Glomerular visceral epithelial cell (primary cell): Measurements from ENCODE around the gene PALB2.
A peak's percentile ranks its signal among the peaks of the same experiment; 100 is the strongest.

Source experiments
- DNase-seq: peaks from one replicate; pipeline ENCODE4 v3.0.0-alpha.2; 2016; ENCODE audit errors: extremely low spot score

PALB2 gene

GRCh38 chr16:23640931-23641765, at the start of gene PALB2, which contains the start of gene DCTN5:
Gene PALB2, minus strand, starts transcription at chr16:23641310. Its CDS starts 153 bp downstream, at chr16:23641157.
Gene DCTN5, plus strand, starts transcription at chr16:23641466. Its CDS starts 77 bp downstream, at chr16:23641543.
- peak; percentile 91 for DNase-seq

DNA sequence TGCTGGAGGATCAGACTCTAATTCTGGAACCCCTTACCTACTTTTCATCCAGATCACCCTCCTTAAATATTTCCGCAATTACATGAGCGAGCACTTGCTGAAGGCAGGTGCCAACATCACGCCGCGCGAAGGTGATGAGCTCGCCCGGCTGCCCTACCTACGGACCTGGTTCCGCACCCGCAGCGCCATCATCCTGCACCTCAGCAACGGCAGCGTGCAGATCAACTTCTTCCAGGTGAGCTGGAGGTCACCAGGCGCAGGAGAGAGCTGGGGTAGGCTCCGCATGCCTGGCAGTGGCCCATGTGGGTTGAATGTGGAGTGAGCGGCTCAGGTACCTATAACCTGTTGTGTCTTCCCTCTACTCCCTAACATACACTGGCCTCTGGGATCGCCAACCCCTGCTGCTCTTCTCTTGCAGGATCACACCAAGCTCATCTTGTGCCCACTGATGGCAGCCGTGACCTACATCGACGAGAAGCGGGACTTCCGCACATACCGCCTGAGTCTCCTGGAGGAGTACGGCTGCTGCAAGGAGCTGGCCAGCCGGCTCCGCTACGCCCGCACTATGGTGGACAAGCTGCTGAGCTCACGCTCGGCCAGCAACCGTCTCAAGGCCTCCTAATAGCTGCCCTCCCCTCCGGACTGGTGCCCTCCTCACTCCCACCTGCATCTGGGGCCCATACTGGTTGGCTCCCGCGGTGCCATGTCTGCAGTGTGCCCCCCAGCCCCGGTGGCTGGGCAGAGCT, 48.5 kb upstream of the PALB2 start:
- DNase-seq, result no peak

DNA sequence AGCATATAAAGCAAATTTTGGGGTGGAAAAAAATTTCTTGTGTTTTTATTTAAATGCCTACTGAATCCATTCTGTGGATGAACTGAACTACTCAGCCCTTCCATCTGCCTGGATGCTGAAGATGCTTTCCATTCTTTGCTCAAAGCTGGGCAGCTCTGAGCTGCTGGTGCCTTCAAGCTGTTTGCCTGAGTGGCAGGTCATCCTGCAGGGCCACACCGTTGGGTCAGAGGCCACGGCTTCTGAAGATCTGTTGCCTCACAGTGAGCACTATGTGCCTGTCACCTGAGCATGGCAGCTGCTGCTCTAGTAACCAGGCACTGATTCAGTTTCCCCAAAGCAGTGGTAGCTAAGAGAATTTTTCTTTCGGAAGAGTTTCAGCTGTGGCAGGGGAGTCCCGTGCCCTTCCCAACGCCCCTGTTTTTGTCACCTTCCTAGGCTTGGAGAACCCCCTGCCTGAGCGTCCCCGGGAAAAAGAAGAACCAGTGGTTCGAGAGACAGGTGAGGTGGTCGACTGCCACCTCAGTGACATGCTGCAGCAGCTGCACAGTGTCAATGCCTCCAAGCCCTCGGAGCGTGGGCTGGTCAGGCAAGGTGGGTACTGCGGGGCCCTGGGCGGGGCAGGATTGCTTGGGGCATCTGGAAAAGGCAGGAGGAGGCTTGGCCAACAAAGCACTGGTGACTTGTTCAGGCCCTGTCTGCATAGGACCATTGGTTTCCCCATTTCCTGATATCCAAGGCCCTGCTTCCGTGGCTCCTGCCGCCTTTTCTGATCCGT, 46.1 kb upstream of the PALB2 start:
- DNase-seq, result no peak

DNA sequence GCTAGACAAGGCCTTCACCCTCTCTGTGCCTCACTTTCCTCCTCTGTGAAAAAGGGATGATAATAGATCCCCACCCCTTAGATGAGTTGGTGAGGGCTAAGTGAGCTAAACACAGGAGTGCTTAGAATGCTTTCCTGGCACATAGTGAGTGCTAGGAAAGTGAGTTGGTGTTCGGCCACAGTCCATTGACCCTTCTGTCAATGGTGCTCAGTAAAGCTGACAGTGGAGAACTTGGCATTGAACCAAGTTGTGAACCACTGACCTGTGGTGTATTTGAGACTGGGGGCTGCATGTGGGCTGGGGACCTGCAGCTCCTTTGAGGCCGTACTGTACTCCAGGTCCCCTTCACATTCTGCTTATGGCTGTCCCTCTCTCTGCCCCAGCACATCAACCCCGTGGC, 42.4 kb upstream of the PALB2 start:
- DNase-seq, result no peak

DNA sequence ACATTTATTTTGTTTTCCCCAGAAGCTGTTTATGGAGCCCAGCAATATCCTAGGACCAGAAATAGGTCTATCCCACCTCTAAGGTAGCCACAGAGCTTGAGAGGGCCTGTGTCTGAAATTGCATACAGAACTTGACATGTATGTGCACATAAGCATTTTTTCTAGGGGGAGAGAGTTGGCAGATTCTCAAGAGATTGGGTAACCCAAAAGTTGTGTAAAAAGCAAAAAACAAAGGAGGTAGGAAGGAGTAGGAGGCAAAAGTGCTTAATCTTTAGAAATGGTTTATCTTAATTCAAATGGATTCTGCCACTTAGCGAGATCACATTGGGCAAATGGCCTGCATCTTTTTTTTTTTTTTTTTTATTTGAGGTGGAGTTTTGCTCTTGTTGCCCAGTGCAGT, 41.1 kb upstream of the PALB2 start:
- DNase-seq, result no peak

GRCh38 chr16:23679986-23680336, 38.9 kb upstream of the PALB2 start:
- no peak for DNase-seq

GRCh38 chr16:23679274-23679985, 38.3 kb upstream of the PALB2 start:
- peak; percentile 49 for DNase-seq

- peak; percentile 85 for DNase-seq
These were observed 37.5 kb upstream of the PALB2 start, which contains the start of gene PLK1 for GRCh38 chr16:23678430-23679273. Gene PLK1, plus strand, starts transcription at chr16:23678889. Its CDS starts 44 bp downstream, at chr16:23678933.

- no peak for DNase-seq
These were observed 35.9 kb upstream of the PALB2 start for GRCh38 chr16:23676924-23677480.

- DNase-seq, result no peak
These were observed 33.0 kb upstream of the PALB2 start for GRCh38 chr16:23673971-23674614.

DNA sequence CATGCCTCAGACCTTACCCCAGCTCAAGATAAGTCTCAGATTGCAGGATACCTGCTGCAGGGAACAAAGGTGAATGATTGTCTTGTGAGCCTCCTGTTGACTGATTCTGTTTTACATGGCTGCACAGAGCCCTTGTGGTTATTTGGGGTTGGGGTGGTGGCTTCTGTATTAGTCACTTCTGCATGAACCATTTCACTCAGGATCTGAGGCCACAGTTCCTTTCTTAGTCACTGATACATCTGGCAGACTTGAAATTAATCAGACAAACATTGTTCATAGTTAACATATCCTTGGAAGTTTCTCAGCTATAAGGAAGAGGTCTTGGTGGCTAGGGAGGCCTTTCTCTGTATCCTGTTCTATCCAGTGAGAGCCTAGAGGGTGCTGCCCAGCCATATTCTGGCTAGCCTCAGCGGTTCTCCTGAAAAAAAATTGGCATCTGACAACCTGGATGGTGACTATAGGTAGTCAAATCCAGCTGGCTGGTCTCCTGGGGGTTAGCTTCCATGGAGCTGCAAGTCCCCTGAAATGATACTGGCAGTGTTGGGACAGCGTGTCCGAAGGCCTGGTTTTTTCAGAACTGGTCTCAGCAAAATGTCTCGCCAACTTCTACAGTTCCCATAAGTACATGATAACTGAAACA, 29.1 kb upstream of the PALB2 start:
- peak; percentile 83 for DNase-seq

DNA sequence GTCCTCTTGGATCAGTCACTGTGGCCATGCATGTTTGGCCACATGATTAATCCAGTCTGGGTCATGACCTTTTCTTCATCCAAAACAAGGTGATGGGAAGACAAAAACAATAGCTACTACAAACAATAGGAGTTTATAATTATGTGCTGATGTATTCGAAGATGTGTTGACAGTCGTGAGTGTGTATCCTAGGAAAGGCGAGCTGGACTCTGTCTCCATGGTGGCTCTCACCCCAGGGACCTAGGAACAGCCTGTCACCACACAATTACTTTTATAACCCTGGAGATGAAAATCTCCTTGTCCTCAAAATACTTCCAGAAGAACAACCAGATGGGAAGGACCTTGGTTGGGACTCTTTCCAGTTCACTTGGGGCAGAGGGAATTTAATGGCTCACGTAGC, 27.8 kb upstream of the PALB2 start:
- DNase-seq, result no peak

GRCh38 chr16:23668225-23668624, 27.1 kb upstream of the PALB2 start:
- DNase-seq, result no peak

- DNase-seq, result no peak
These were observed 26.2 kb upstream of the PALB2 start for GRCh38 chr16:23667355-23667659.

GRCh38 chr16:23666571-23667354, 25.7 kb upstream of the PALB2 start:
- no peak for DNase-seq

- DNase-seq, result no peak
These were observed 22.8 kb upstream of the PALB2 start for GRCh38 chr16:23663918-23664317.

- no peak for DNase-seq
These were observed 10.9 kb upstream of the PALB2 start for GRCh38 chr16:23651943-23652468.

- DNase-seq, result no peak
These were observed 9.7 kb upstream of the PALB2 start for GRCh38 chr16:23650674-23651416.
